RWPE1 (cell line): ENCODE results near the gene ASH1L.
A peak's percentile ranks its signal among the peaks of the same experiment; 100 is the strongest.

Experiments
- CTCF ChIA-PET: fragments of 350-600 bp; sonication (Branson Sonifier 250); formaldehyde crosslinking; extraction: SDS; loops from one replicate; lab custom pipeline; 2021; lab: Yijun Ruan, JAX
- POLR2A ChIA-PET: fragments of 400-600 bp; formaldehyde crosslinking; extraction: SDS; loops from one replicate; lab custom pipeline; 2020; ENCODE audit warnings: antibody characterized with exemption; ENCODE audit not compliant: low non-redundant PET; lab: Yijun Ruan, JAX
- DNase-seq: peaks from one replicate; pipeline ENCODE4 v3.0.0; 2012; ENCODE audit warnings: low spot score
- H3K27ac ChIP-seq: fragments of 450-650 bp; 2 replicates; pipeline ENCODE4 v1.5.1; 2017
- CTCF ChIP-seq: fragments of 450-650 bp; conservative IDR thresholded peaks from 2 replicates; pipeline ENCODE4 v1.5.1; 2017; ENCODE audit warnings: low read depth, mild to moderate bottlenecking

ASH1L gene

GRCh38 chr1:155316922-155317321 is 245.7 kb downstream of the ASH1L start:
- TF ChIP-seq CTCF, result no peak
- no peak for DNase-seq
- CTCF ChIA-PET, result interaction anchor here (0.6 kb wide), 1 partner anchor 15 kb away, joined by 3 read pairs; no protein-coding TSS in a partner anchor
- H3K27ac ChIP-seq, result no peak overlapping the region
- POLR2A ChIA-PET, result no interaction called here

GRCh38 chr1:155313261-155313660 is 249.3 kb downstream of the ASH1L start:
- TF ChIP-seq CTCF, result no peak
- peak overlapping the region; percentile 45 for H3K27ac ChIP-seq
- ChIA-PET POLR2A (no interaction called here), CTCF (interaction anchor here (0.6 to 1.1 kb wide), 3 partner anchors 10 to 145 kb away, joined by 3 to 5 read pairs (median 3); no protein-coding TSS in a partner anchor)
- no peak for DNase-seq

- H3K27ac ChIP-seq, result peak overlapping the region; percentile 96
- CTCF ChIA-PET, result interaction anchor here (1.0 to 1.1 kb wide), 2 partner anchors 13 to 58 kb away, joined by 3 to 4 read pairs; no protein-coding TSS in a partner anchor
- no peak for TF ChIP-seq CTCF
- no peak for DNase-seq
- POLR2A ChIA-PET, result no interaction called here
These were observed 253.1 kb downstream of the ASH1L start for GRCh38 chr1:155309423-155310021.

- H3K27ac ChIP-seq, result peak within 1 kb of the TSS; percentile 96
- peak; percentile 97 for DNase-seq
- no peak for TF ChIP-seq CTCF
- ChIA-PET CTCF (interaction anchor here (0.7 to 0.8 kb wide), 2 partner anchors 58 to 59 kb away, joined by 3 to 4 read pairs; no protein-coding TSS in a partner anchor), POLR2A (no interaction called here)
These were observed 253.8 kb downstream of the ASH1L start, which contains the start of gene FDPS for GRCh38 chr1:155308493-155309422. Gene FDPS (plus strand): TSS chr1:155308866. CDS start chr1:155309790, 924 bp downstream.

- no peak for DNase-seq
- H3K27ac ChIP-seq, result peak overlapping the region; percentile 96
- CTCF ChIA-PET, result interaction anchor here (1.8 kb wide), 1 partner anchor 56 kb away, joined by 5 read pairs; no protein-coding TSS in a partner anchor
- no peak for TF ChIP-seq CTCF
- POLR2A ChIA-PET, result no interaction called here
These were observed 255.3 kb downstream of the ASH1L start for GRCh38 chr1:155307247-155307740.

- no peak for DNase-seq
- peak overlapping the region; percentile 77 for H3K27ac ChIP-seq
- ChIA-PET POLR2A (interaction anchor here (0.7 kb wide), 1 partner anchor 27 kb away, joined by 3 read pairs; no protein-coding TSS in a partner anchor), CTCF (no interaction called here)
- no peak for TF ChIP-seq CTCF
These were observed 256.7 kb downstream of the ASH1L start for GRCh38 chr1:155305881-155306391.
